Activated T-cell treated with anti-CD3 and anti-CD28 coated beads, Interleukin-2, amount 50 U/mL, for 1 hour (primary cell): Measurements from ENCODE around the gene NSD2.

Experiments used
- DNase-seq: peaks from one replicate; pipeline ENCODE4 v3.0.0-alpha.2; 2020

The NSD2 gene

DNA sequence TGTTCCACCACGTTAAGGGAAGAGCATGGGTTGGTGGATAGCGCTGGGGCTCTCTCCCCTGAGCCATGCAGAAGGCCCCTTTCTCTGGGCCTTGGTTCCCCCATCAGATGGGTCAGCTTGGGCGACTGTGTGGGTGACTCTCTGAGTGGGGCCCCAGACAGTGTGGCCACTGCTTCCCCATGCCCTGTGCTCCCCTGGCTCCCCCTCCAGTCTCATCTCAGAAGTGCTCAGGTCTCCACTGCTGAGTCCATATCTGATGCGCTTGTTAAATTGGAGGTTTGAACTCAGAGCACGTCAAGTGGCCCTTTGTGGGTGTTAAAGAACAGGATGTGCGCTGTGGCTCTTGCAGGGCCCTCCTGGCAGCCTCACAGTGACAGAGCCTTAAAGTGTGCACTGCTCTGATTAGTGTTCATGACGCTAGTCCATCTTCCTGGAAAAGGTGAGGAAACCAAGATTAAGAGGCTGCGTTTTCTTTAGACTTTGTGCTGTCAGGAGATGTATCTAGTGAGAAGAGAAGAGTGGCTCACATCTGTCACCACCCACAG, 77.8 kb downstream of the NSD2 start:
- DNase-seq, result no peak

- no peak for DNase-seq
These were observed 79.2 kb downstream of the NSD2 start for GRCh38 chr4:1950369-1950768.

GRCh38 chr4:1952058-1952700, 81.0 kb downstream of the NSD2 start:
- no peak for DNase-seq

DNA sequence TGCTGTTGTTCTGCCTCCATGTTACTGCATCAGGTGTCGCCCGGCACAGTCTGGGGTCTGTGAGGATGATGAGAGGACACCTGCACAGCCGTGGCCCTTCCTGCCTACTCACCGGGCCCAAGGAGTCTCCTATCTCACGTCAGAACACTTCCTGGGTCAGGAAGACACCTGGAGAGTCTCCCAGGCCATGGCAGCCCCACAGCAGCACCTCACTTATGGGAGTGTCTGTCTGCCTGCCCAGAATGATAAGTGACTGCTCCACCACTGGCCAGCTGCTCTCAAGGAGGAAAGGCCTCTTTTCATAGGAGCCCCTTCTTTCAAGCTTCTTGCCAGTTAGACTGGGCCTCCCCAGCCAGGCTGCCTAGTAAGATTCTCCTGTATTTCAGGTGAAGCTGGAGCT, 81.5 kb downstream of the NSD2 start:
- DNase-seq, result no peak

DNA sequence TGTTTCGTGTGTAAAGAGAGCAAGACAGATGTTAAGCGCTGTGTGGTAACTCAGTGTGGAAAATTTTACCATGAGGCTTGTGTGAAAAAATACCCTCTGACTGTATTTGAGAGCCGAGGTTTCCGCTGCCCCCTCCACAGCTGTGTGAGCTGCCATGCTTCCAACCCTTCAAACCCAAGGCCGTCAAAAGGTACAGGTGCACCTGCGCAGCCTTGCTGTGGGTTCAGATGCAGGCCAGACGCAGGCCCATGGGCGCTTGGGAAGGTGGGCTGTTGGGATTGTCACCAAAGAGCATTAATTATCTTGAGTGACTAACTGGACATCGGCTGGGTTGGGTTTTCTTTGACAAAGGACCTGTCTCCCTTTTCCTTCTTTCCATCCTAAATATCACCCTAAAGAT, 82.1 kb downstream of the NSD2 start:
- DNase-seq, result no peak

- DNase-seq, result no peak
These were observed 85.4 kb downstream of the NSD2 start for GRCh38 chr4:1956631-1957030.

- DNase-seq, result no peak
These were observed 87.3 kb downstream of the NSD2 start for GRCh38 chr4:1958276-1959103.

- DNase-seq, result no peak
These were observed 87.9 kb downstream of the NSD2 start for GRCh38 chr4:1959104-1959384.

- DNase-seq, result no peak
These were observed 89.1 kb downstream of the NSD2 start for GRCh38 chr4:1960170-1960825.

DNA sequence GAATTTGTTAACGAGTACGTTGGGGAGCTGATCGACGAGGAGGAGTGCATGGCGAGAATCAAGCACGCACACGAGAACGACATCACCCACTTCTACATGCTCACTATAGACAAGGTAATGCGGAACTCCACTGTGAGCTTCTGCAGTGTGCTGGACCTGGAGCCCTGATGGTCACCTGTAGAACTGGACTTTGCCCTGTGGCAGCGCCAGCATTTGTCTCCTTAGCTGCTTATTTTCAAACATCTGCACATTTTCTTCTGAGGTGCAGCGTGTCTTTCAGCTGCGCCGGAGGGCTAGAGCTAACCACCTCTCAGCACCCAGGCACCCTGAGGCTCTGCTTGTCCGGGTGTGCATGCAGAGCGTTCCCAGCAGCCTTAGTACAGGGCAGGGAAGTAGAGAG, 89.8 kb downstream of the NSD2 start:
- DNase-seq, result no peak

DNA sequence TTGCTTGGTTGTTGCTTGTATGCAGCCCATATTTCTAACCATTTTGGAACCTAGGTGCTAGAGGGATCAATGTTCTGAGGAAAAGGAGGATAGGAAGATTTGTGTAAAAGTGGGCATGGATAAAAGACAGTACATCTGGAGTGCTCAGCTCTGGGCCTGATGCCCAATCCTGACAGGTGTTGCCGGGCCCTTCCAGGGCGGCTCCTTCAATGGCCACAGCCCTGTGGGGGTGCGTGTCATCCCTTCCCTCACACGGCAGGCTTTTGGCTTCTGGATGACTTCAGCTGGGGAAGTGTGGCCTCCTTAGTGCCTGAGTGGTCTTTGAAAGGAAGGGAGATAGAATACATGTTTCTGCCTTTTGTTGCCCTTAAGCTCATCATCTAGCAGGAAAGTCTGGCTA, 90.4 kb downstream of the NSD2 start:
- DNase-seq, result no peak

DNA sequence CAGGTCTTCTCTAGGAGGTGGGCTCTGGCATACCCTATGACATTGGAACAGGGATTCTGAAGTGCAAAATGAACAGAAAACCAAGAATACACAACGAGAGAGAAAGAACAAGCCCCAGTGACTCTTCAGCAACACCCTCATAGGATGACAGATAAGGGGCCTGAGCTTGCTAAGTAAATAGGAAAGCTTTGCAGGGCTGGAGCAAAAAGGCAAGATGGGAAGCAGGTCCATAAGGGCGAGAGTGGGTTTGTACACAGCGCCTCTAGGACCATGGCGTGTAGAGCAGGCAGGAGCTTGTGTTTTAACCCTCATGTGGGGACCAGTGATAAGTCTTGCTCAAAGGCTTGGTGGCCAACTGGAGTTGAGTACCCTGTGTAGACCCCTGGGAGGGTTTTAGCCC, 91.8 kb downstream of the NSD2 start:
- no peak for DNase-seq

DNA sequence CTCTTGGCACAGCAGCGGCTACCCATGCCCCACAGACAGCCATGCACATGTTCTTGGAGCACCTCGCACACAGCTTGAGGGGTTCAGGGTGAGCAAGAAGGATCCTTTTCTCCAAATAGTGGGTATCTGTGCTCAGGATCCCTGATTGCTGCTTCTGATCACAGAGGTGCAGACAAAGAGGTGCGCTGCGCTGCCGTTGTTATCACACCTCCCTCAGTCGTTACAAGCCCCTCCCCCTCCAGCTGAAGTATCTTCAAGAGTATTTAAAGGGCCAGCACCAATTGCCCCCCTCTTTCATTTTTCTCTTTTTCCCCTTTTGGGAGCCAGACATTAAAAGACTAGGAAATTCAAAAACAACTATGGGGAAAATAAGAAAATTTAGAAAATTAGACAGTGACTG, 93.2 kb downstream of the NSD2 start:
- no peak for DNase-seq

DNA sequence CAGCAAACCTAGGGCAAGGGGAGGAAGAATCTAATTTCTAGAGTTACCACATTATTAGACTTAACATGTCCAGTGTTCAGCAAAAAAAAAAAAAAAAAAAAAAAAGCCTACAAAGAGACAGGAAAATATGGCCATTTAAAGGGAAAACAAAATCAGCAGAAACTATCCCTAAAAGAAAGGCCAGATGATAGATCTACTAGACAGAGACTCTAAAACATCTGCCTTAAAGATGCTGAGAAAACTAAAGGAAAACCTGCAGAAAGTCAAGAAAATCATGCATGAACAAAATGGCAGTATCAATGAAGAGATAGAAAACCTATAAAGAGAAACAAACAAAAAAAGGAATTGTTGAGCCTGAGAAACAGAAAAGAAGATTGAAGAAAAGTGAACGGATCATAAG, 93.8 kb downstream of the NSD2 start:
- DNase-seq, result no peak

DNA sequence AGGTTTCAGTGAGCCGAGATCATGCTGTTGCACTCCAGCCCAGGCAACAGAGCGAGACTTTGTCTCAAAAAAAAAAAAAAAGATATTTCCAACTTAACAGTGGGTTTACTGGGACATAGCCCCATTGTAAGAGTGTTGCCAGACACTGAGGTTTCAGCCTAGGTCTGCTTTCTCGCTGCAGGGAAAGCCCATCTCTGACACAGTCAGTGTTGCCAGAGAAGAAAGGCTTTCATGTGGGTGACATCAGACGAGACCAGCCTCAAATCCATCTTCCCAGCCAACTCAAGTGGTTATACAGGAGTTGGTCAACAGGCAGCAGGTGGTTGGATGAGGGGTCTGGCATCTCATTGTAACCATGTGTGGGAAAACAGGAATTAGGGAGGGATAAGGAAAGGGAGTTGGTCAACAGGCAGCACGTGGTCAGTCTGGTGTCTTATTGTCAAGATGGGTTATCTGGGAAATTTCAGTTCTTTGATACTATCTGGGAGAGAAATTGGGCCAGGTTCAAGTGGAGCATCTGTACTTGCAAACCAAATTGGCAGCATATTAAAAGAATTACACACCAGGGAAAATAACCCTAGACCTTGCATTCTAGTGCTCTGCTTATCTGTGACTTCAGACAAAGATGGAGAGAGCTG, 96.4 kb downstream of the NSD2 start:
- DNase-seq, result no peak

DNA sequence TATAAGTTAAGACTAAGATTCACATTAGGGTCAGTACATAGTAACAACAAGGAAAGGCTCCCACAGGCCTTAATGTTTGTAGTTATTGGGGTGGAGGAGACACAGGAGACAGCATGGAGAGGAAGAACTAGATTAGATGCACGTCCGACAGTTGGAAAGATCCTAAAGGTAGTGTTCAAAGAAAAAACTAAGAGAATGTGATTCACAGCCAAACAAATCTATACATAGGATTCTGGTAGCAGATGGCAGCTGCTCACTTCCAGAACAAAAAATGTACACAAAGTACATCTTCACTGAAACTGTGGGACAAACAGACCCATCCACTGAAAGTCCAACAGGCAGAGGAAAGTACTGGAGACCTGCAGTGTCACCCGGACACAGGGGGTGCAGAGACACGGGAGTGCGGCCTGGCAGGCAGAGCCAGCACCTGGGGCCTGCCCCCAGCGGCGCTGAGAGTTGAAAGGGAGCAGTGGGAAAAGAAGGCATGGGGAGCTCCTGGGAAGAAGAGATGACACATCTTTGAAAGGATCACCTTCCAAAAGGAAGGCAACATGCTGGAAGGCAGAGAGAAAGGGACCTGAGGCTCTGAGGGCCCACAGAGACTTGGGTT, 97.6 kb downstream of the NSD2 start:
- DNase-seq, result no peak

DNA sequence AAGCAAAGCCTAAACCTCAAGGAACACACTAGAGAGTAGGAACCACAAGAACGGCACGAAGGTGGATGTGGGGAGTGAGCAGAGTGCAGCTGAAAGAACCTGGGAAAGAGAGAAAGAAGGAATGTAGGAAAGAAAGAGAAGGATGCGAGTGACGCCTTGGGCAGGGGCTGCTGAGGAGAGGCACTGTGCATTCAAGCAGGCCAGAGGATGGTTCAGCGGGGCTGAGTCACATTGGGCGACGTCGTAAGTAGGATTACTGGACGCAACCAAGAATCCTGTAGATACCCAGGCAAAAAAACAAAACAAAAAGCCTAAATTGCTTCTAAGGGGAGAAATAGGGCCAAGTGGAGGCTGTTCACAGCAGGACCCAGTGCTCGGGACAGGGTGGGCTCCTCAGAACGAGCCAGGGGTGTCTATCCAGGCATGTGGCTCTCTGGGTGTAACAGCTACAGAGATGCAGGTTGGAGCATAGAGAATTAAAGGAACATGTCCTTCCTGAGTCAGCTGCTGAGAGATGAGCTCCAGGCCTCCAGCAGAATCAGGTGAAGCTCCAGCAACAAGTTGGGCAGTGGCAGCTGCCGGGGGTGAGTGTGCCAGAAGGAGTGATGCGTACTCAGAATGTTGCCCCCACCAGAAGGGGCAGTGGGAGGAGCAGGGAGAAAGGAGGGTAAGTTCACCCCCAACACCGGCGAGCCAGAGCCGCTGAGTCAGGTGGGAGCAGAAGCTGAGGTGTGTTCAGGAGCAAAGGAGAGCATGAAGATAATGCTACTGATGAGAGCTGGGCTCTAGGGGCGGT, 98.9 kb downstream of the NSD2 start:
- DNase-seq, result no peak

DNA sequence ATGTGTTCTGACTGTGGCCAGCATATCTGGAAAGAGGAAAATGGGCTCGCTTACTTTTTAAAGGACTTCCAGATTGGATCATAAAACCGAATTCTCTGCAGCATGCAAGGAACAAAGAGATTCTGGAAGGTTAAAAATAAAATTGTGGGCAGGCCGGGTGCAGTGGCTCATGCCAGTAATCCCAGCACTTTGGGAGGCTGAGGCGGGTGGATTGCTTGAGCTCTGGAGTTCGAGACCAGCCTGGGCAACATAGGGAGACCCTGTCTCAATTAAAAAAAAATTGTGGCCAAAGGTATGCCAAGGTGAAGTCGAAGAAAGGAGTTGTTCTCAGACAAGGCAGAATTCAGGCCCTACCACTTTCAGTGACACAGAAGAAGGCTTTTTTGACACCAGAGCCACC, 99.7 kb downstream of the NSD2 start:
- DNase-seq, result no peak

DNA sequence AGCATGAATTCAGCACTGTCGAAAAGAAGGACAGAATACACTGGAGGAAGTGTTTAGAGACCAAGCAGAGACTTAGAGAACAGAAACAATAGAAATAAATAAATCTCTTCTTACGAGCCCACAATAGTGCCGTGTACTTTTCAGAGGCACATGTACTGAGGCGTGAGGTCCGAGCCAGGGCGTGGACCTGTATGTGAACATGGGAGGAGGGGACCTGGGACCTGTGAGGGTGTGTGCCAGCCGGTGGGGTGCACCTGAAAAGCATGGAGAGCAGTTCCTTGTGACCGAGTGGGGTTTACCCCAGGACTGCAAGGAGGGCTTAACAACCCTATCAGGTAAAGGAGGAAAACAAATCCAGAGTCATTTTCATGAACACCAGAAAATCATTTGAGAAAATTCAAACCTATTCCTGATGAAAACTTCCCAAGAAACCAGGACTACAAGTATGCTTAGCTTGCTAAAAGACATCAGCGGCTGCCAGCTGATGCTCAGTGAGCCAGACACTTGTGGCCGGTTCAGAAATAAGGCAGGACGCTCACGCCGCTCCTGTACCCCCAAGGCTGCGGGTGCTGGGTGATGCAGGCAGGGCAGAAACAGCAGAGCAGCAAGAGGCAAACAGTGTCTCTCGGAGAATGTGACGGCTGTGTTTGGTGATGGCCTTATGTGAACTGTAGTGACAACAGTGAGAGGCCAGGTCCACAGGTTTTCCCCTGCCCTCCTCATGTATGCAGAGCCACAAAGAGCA, 100.4 kb downstream of the NSD2 start:
- no peak for DNase-seq

DNA sequence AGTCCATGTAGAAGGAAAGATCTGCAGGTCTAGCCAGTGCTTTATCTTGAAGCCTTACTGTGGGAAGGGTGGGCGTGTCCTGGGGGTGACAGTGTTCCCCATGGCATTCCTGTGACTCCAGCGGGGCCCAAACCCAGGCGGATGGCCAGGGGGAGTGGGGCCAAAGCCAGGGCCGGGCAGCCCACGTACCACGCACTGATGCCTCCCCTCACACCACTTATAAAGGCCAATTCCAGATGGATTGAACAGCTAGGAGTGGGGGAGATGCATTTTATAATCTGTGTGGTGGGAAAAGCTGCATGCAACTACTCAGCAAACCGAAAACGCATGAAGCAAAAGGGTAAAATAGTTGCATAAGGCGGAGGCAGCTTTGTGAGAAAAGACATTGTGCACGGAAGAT, 101.2 kb downstream of the NSD2 start:
- DNase-seq, result no peak

GRCh38 chr4:1973218-1973617, 102.0 kb downstream of the NSD2 start:
- DNase-seq, result no peak

DNA sequence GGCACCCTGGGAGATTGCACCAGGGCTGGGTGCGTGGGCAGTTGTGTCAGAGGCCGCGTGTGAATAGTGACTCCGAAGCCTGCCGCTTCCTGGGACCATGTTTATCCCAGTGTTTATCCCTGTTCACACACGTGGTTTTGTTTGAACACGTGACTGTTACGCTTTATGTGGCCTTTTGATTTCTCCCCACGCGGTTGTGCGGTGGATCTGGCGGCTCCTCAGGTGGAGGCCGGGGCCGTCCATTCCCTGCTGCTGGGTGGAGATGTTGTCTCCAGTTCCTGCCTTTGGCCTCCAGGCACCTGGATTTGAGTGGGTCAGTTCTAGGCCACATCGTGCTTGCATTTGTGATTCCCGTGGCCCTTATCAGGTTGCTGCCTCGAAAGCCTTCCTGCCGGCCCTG, 102.5 kb downstream of the NSD2 start:
- DNase-seq, result no peak
